Keratinocyte (primary cell): Measurements from ENCODE around the gene MYCBPAP. TPM values are rescaled to one million over a fixed set of nuclear protein-coding genes. Genes with fewer than 3 reads are reported as not detected.

Source experiments
- DNase-seq: peaks from one replicate; pipeline ENCODE4 v3.0.0-alpha.2; 2011; ENCODE audit warnings: low read depth, missing footprints, low spot score
- FAIRE-seq: peaks from 2 replicates; lab custom pipeline; 2011; peaks lifted over from hg19 to GRCh38; lab: Jason Lieb, UNC
- H2AFZ ChIP-seq: 2 replicates; pipeline ENCODE4 v1.6.0; 2012; ENCODE audit warnings: low read length, control low read depth, inconsistent platforms; ENCODE audit not compliant: control insufficient read depth
- H3K27ac ChIP-seq: 2 replicates; pipeline ENCODE4 v1.5.1; 2011; ENCODE audit warnings: low read length; ENCODE audit not compliant: control insufficient read depth, insufficient read depth
- H3K27me3 ChIP-seq: 3 replicates; pipeline ENCODE4 v1.6.0; 2011; ENCODE audit warnings: low read length; ENCODE audit not compliant: control insufficient read depth, insufficient read depth; ENCODE audit errors: extremely low read depth
- H3K36me3 ChIP-seq, 2 experiments: 2 replicates in 1 of 2; 3 replicates in 1 of 2; pipeline ENCODE4 v1.5.1; 2011; ENCODE audit warnings: low read length in 2 of 2, mild to moderate bottlenecking in 1 of 2; ENCODE audit not compliant: control insufficient read depth in 2 of 2, insufficient read depth in 2 of 2; ENCODE audit errors: extremely low read depth in 1 of 2
- H3K4me1 ChIP-seq: 3 replicates; pipeline ENCODE4 v1.5.1; 2011; ENCODE audit warnings: low read length; ENCODE audit not compliant: control insufficient read depth, insufficient read depth; ENCODE audit errors: extremely low read depth
- H3K4me2 ChIP-seq: 3 replicates; pipeline ENCODE4 v1.6.0; 2011; ENCODE audit warnings: low read depth, low read length; ENCODE audit not compliant: control insufficient read depth, insufficient read depth; ENCODE audit errors: extremely low read depth
- H3K4me3 ChIP-seq, 3 experiments: fragments of 200-600 bp in 1 of 3; sonication (generic) in 1 of 3; 2 replicates in 2 of 3; 3 replicates in 1 of 3; pipeline ENCODE4 v1.5.1; 2011 to 2016; ENCODE audit warnings: low read length in 3 of 3, mild to moderate bottlenecking in 3 of 3, control low read depth in 2 of 3, inconsistent platforms in 1 of 3, low read depth in 1 of 3, mixed read lengths in 1 of 3, mixed run types in 1 of 3, moderate library complexity in 1 of 3; ENCODE audit not compliant: control insufficient read depth in 2 of 3, insufficient read depth in 2 of 3; ENCODE audit errors: extremely low read depth in 1 of 3
- H3K79me2 ChIP-seq: 2 replicates; pipeline ENCODE4 v1.6.0; 2012; ENCODE audit warnings: low read length; ENCODE audit not compliant: control insufficient read depth, insufficient read depth
- H3K9ac ChIP-seq: 3 replicates; pipeline ENCODE4 v1.6.0; 2011; ENCODE audit warnings: low read length; ENCODE audit not compliant: control insufficient read depth, insufficient read depth; ENCODE audit errors: extremely low read depth
- H3K9me1 ChIP-seq: 3 replicates; pipeline ENCODE4 v1.6.0; 2011; ENCODE audit warnings: low read length; ENCODE audit not compliant: control insufficient read depth, insufficient read depth; ENCODE audit errors: extremely low read depth
- H3K9me3 ChIP-seq: 2 replicates; pipeline ENCODE4 v1.5.1; 2012; ENCODE audit warnings: low read depth, low read length; ENCODE audit not compliant: control insufficient read depth
- H4K20me1 ChIP-seq: 3 replicates; pipeline ENCODE4 v1.6.0; 2011; ENCODE audit warnings: low read length; ENCODE audit not compliant: control insufficient read depth, insufficient read depth; ENCODE audit errors: extremely low read depth
- CTCF ChIP-seq, 3 experiments: IDR thresholded peaks in 1 of 3; conservative IDR thresholded peaks in 1 of 3; optimal IDR thresholded peaks in 1 of 3; 2 replicates in 2 of 3; 3 replicates in 1 of 3; pipeline versions ENCODE3 to v1.5.1; 2011; ENCODE audit warnings: low read length in 3 of 3, mild to moderate bottlenecking in 3 of 3, moderate library complexity in 2 of 3, control low read depth in 1 of 3, inconsistent platforms in 1 of 3; ENCODE audit not compliant: insufficient read depth in 2 of 3; ENCODE audit errors: extremely low read depth in 1 of 3
- EZH2 ChIP-seq: IDR thresholded peaks from one replicate; pipeline ENCODE4 v1.6.1; 2012; ENCODE audit warnings: inconsistent platforms, mild to moderate bottlenecking, low read length, moderate library complexity
- dilution Hi-C: fragments of 300-500 bp; cut with MboI; formaldehyde crosslinking; loops from one replicate; pipeline ENCODE4 v1.7.0; 2020; ENCODE audit warnings: low sequenced_read_pairs; ENCODE audit not compliant: extremely low pct_ligation_motif_present
- polyA plus RNA-seq, 5 experiments: library from polyadenylated mRNA; depleted of rRNA in 3 of 5; stranded (reverse) in 3 of 5; stranded (forward) in 1 of 5; unstranded in 1 of 5; fragments of >200 nt; gene quantifications; 1 replicate in 1 of 5; 2 replicates in 3 of 5; 3 replicates in 1 of 5; pipeline versions ENCODE4 v1.2.1 to v1.2.3, GENCODE V29; 2011 to 2012; ENCODE audit warnings: missing spikeins in 2 of 5, low read depth in 1 of 5, low replicate concordance in 1 of 5

Gene MYCBPAP
- polyA plus RNA-seq, 1 donor (not counting 4 experiments of a cell fraction or from before 2014, with no cell fraction given): 9.5 TPM

GRCh38 chr17:50534222-50534978 lies 26.2 kb downstream of the MYCBPAP start:
- dilution Hi-C loops: no loop called here
- peak; percentile 41 for FAIRE-seq
- H3K4me1 ChIP-seq: peaks cover 56% of the 10 kb centered on the region

GRCh38 chr17:50534979-50535326 lies 26.7 kb downstream of the MYCBPAP start:
- H3K9ac ChIP-seq: peak overlapping the region; percentile 82

More at GRCh38 chr17:50534222-50534978, 26.2 kb downstream of the MYCBPAP start:
- Histone ChIP-seq H2AFZ (no peak overlapping the region), H3K4me2 (peak overlapping the region; percentile 93), H4K20me1 (peaks cover 3% of the 10 kb centered on the region), H3K9me3 (no peaks in the 10 kb centered on the region), H3K79me2 (peaks cover 70% of the 10 kb centered on the region), H3K4me3 (peak overlapping the region; percentile 67 to 82 (median 70)), H3K36me3 (peaks cover 18 to 36% of the 10 kb centered on the region in 2 experiments), H3K9ac (peak overlapping the region; percentile 82), H3K9me1 (no peaks in the 10 kb centered on the region), H3K27ac (peak overlapping the region; percentile 71), H3K27me3 (no peaks in the 10 kb centered on the region)
- DNase-seq: no peak
- TF ChIP-seq CTCF (optimal IDR thresholded peaks at IDR 0.05 in 1 of 3, IDR thresholded peaks at IDR 0.05 in 1 of 3, conservative IDR thresholded peaks at IDR 0.05 in 1 of 3; ENCODE audit: extremely low read depth in 1 of 3, insufficient read depth in 2 of 3, low read length in 3 of 3): peak; percentile 60 to 72 (median 63)
- TF ChIP-seq EZH2: no peak

More at GRCh38 chr17:50534979-50535326, 26.7 kb downstream of the MYCBPAP start:
- H3K36me3 ChIP-seq: peaks cover 20 to 41% of the 10 kb centered on the region in 2 experiments
- TF ChIP-seq EZH2 (no peak), CTCF (optimal IDR thresholded peaks at IDR 0.05 in 1 of 3, IDR thresholded peaks at IDR 0.05 in 1 of 3, conservative IDR thresholded peaks at IDR 0.05 in 1 of 3; ENCODE audit: extremely low read depth in 1 of 3, insufficient read depth in 2 of 3, low read length in 3 of 3) (no peak)
- FAIRE-seq: no peak
- H3K4me1 ChIP-seq: peaks cover 61% of the 10 kb centered on the region
- peak overlapping the region; percentile 67 to 82 (median 70) for H3K4me3 ChIP-seq
- H3K9me1 ChIP-seq: peaks cover 3% of the 10 kb centered on the region
- no peak overlapping the region for H2AFZ ChIP-seq
- no peak for DNase-seq
- peaks cover 74% of the 10 kb centered on the region for H3K79me2 ChIP-seq
- no peaks in the 10 kb centered on the region for H3K27me3 ChIP-seq
- dilution Hi-C loops: no loop called here
- H3K4me2 ChIP-seq: peak overlapping the region; percentile 93
- peak overlapping the region; percentile 71 for H3K27ac ChIP-seq
- peaks cover 7% of the 10 kb centered on the region for H4K20me1 ChIP-seq
- no peaks in the 10 kb centered on the region for H3K9me3 ChIP-seq
